NCI-H460 (cell line): ENCODE measurements around the gene ZNF835. TPM values are rescaled to one million over a fixed set of nuclear protein-coding genes. Genes with fewer than 3 reads are reported as not detected.

Experiments
- DNase-seq: peaks from one replicate; pipeline ENCODE4 v3.0.0-alpha.2; 2016; ENCODE audit warnings: low read depth; ENCODE audit errors: extremely low read depth
- total RNA-seq: library from RNA; depleted of rRNA; stranded (reverse); fragments of >200 nt; shearing (Covaris generic); gene quantifications from 2 replicates; pipeline ENCODE4 v1.2.3, GENCODE V29; 2014

ZNF835 gene
- total RNA-seq, 1 experiment from 2014 or later, result not detected

- no peak for DNase-seq
Measured at GRCh38 chr19:56664511-56664910, 7.0 kb downstream of the ZNF835 start.

- no peak for DNase-seq
Measured at GRCh38 chr19:56663931-56664500, 7.5 kb downstream of the ZNF835 start.

GRCh38 chr19:56661248-56661647 is 10.3 kb downstream of the ZNF835 start:
- no peak for DNase-seq

- DNase-seq, result no peak
Measured at GRCh38 chr19:56660381-56661107, 11.0 kb downstream of the ZNF835 start.

DNA sequence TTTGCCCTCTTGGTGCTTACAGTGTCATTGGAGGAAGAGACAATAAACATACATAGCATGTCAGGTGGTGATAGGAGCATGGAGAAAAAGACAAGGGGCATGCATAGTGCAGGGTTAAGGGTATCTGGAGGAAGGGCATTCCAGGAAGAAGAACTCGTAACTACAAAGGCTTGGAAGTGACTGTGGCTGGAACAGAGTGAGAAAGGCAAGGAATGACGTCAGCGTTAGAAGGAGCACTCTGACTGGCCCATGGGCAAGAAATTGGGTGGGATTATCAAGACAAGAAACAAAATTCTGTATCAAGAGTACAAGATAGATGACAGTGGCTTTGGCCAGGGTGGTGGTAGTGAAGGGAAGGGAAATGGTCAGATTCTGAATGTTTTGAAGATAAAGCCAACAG is 17.4 kb downstream of the ZNF835 start:
- DNase-seq, result no peak

- no peak for DNase-seq
Measured at GRCh38 chr19:56643460-56643955, 28.0 kb downstream of the ZNF835 start.

- DNase-seq, result no peak
Measured at GRCh38 chr19:56642711-56643459, 28.7 kb downstream of the ZNF835 start, which contains the start of gene SMIM17. TSS of gene SMIM17 (plus strand) at chr19:56643159. CDS start at chr19:56645668, 2,509 bp downstream.

DNA sequence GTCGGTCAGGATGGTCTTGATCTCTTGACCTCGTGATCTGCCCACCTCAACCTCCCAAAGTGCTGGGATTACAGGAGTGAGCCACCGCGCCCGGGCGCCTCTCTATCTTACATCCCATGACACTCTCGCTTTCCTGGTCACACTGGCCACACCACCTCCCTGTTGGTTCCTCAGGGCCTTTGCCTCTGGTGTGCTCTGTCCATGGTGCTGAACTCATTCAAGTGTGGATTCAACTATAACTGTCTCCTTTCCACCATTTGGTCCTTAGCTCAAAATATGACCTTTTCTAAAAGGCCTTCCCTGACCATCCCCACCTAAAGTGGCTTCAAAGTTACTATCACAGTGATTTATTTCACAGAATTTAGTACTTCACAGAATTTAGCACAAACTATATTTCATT is 32.3 kb downstream of the ZNF835 start:
- DNase-seq, result peak; percentile 4

GRCh38 chr19:56637976-56638555 is 33.5 kb downstream of the ZNF835 start:
- peak; percentile 68 for DNase-seq

DNA sequence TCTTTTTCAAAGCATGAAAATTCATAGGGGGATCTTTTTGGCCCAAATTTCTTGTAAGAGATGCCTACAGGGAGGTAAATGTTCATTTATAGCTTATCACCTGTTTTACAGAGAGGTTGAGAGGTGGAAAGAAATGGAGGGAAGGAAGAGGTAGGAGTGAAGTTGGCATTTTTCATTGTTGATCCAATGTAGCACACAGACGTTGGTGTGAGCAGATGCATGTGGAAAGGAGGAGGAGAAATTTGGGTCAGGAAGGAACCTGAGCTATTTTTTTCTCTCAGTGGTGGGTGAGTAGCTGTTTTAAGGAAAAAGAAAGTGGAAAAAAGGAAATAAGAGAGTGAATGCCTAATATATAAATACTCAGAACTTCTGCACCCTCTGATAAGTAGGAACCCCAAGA is 38.5 kb downstream of the ZNF835 start:
- no peak for DNase-seq

DNA sequence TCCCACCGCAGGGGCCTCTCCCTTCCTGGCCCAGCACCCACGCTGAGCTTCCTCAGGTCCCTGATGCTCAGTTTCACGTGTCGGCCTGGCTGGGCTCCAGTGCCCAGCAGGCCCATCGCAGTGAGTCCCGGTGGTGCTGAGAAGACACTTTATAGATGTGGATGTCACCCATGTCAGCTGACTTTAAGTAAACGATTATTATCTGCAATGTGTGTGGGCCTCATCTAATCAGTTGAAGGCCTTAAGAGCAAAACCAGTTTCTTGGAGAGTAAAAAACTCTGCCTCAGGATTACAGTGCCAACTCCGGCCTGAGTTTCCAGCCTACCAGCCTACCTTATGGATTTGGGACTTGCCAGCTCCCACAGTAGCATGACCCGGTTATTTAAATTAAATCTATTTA is 45.8 kb downstream of the ZNF835 start:
- no peak for DNase-seq

- DNase-seq, result no peak
Measured at GRCh38 chr19:56623006-56623405, 48.6 kb downstream of the ZNF835 start.

GRCh38 chr19:56622374-56622773 is 49.2 kb downstream of the ZNF835 start:
- DNase-seq, result no peak

- no peak for DNase-seq
Measured at GRCh38 chr19:56619121-56619520, 52.4 kb downstream of the ZNF835 start.

GRCh38 chr19:56617531-56617930 is 54.0 kb downstream of the ZNF835 start:
- DNase-seq, result no peak

DNA sequence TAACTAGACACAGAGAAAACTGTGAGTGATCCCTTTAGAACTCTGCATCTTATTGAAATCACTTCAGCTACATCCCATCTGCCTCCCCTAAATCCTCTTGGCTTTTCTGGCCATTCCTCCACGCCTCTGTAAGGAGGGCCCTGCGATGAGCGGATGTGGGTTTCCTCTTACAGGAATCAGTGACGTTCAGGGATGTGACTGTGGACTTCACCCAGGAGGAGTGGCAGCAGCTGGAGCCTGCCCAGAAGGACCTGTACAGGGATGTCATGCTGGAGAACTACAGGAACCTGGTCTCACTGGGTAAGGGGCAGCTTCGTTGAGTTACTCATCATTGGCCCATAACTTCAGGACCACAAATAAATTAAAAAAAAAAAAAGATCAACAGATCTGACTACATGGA is 57.9 kb downstream of the ZNF835 start:
- DNase-seq, result no peak

DNA sequence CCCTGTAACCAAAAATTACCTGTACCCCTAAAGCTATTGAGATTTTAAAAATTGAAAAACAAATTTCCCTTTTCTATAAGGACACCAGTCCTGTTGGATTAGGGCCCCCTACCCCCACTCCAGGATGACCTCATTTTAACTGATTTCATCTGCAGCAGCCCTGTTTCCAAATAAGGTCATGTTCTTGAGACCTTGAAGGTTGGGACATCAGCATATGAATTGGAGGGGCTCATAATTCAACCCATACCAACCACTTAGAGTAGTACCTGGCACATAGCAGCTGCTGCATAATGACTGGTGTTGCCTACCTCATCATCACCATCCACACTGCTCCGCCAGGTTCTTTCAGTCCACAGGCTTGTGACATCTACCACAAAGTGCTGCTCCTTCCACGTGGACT is 58.8 kb downstream of the ZNF835 start:
- no peak for DNase-seq
